GM04503 (cell line): ENCODE measurements around the gene CATSPERB.
"Not testable (repeated sequence)": the region's sequence is repeated elsewhere in the genome, so short reads cannot be mapped to it uniquely, and the experiment has no call there.

Experiments
- DNase-seq: peaks from one replicate; pipeline ENCODE4 v3.0.0-alpha.2; 2012; ENCODE audit warnings: low read depth

The CATSPERB gene

DNA sequence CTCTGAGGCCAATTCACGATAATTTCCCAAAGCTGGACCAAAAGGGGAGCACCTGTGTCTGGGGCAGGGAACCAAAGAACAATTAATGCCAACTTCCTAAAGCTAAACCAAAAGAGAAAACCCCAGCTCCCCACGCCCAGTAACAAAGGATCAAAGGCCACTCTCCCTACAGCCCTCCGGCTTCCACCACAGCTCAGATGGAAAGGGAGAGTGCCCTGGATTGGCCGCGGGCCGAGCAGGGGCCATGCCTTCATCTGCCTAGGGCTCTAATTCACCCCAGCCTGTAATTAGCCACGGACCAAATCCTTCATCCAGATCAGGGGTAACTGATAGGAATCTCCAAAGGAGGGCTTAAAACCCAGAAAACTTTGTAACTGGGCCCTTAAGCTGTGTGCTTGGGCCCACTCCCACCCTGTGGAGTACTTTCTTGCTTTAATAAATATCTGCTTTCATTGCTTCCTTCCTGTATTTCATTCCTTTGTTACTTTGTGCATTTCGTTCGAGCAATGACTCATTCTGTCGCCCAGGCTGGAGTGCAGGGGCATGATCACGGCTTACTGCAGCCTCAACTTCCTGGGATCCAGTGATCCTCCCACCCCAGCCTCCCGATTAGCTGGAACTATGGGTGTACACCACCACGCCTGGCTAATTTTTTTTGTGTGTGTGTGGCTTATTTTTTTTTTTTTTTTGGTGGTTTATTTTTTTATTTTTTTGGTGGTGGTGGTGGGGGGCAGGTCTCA is 156.2 kb downstream of the CATSPERB start:
- DNase-seq, result no peak

DNA sequence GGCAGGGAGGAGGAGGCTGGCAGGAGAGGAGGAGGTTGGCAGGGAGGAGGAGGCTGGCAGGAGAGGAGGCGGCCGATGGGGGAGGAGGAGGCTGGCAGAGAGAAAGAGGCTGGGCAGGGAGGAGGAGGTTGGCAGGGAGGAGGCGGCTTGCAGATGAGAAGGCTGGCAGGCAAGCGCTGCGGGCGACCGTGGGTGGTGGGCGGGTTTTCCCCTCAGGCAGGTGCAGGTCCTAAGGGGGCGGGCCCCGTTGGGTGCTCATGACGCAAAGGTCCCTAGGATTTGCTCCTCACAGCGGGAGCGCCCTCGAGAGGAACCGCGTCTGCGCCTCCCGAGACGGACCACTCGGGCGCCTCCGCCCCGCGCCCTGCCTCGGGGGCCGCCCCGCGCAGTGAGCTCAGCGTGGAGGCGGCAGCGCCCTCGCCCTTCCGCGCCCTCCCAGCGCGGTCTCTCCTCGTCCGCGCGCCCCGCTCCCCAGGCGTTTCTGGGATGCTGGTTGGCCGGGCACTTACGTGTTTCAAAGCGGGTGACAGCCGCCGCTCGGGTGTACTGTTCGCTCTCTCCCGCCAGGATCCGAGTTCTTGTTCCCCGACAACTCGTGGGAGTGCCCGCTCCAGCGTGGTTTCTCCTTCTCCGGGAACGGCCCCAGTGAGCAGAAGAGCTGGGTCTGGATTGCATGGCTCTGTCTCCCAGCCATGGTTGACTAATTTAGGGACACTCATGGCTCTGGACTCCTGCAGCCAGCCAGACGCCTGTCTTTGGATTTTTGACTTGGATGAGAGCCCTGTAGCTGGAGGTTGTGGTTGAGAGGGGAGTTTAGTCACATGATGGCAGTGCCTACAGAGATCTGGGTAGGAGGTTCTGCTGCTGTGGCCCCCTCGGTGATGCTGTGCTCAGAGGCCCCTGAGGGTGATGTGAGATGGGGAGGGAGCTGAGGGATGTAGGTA is 157.7 kb downstream of the CATSPERB start:
- peak; percentile 44 for DNase-seq

GRCh38 chr14:91573528-91573893 is 158.4 kb downstream of the CATSPERB start:
- DNase-seq, result no peak

GRCh38 chr14:91570021-91570420 is 161.9 kb downstream of the CATSPERB start:
- no peak for DNase-seq

DNA sequence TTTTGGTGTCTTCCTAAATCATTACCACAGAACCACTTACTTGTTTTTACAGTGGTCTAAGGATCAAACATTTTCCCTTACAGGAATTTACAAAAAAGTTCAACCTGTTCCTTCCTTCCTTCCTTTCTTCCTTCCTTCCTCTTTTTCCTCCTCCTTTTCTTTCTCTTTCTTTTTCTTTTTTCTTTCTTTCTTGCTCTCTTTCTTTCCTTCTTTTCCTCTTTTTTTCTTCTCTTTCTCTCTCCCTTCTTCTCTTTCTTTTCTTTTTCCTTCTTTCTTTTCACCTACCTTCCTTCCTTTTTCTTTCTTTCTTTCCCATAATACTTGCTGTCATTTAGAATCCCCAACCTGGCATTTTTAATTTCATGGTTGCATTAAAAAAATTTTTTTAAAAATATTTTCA is 162.6 kb downstream of the CATSPERB start:
- DNase-seq, result no peak

- no peak for DNase-seq
Observed at GRCh38 chr14:91568626-91569025, 163.3 kb downstream of the CATSPERB start.

GRCh38 chr14:91567827-91568226 is 164.1 kb downstream of the CATSPERB start:
- not testable (repeated sequence) for DNase-seq

DNA sequence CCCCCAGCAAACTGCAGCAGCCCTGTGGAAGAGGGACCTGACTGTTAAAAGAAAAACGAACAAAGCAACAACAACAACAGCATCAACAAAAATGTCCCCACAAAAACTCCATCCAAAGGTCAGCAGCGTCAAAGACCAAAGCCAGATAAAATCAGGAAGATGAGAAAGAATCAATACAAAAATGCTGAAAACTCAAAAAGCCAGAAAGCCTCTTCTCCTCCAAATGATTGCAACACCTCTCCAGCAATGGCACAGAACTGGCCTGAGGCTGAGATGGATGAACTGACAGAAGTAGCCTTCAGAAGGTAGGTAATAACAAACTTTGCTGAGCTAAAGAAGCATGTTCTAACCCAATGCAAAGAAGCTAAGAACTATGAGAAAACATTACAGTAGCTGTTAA is 176.4 kb downstream of the CATSPERB start:
- DNase-seq, result no peak

DNA sequence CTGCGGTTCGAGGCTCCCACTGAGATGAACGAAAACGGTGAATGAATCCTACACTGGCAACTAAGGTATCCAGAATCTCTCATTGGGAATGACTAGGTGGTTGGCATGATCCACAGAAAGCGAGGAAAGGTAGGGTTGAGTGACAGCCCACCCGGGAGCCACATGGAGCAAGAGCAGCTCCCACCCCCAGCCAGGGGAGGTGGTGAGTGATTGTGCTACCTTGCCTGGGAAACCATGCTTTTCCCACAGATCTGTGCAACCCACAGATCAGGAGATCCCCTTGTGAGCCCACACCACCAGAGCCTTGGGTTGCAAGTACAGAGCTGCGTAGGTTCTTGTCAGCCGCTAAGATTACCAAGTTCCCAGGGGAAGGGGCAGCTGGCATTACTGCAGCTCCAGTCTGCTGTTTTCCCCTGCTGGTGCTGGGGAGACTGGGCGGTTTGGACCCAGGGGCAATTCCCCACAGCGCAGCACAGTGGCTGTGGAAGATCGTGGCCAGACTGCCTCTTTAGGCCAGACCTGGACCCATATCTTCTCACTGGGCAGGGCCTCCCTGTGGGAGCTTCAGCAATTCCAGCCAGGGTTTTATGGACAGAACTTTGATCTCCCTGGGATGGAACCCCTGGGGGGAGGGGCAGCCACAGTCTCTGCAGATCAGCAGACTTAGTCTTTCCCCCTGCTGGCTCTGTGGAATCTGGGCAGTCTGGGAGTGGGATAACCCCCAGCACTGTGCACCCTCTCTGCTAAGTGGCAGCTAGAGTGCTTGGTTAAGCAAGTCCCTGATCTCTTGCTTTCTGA is 177.2 kb downstream of the CATSPERB start:
- DNase-seq, result no peak

DNA sequence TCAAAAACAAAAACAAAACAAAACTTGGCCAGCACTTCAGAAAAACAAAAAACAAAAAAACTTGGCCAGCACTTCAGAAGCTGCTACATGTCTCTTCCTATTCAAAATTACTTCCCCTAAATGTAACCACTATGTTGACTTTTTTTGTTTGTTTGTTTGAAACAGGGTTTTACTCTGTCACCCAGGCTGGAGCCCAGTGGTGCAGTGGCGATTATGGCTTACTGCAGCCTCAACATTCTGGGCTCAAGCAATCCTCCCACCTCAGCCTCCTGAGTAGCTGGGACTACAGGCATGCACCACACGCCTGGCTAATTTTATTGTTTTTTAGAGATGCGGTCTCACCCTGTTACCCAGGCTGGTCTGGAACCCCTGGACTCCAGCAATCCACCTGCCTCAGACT is 183.8 kb downstream of the CATSPERB start:
- no peak for DNase-seq

- DNase-seq, result no peak
Observed at GRCh38 chr14:91545946-91546716, 185.8 kb downstream of the CATSPERB start.

DNA sequence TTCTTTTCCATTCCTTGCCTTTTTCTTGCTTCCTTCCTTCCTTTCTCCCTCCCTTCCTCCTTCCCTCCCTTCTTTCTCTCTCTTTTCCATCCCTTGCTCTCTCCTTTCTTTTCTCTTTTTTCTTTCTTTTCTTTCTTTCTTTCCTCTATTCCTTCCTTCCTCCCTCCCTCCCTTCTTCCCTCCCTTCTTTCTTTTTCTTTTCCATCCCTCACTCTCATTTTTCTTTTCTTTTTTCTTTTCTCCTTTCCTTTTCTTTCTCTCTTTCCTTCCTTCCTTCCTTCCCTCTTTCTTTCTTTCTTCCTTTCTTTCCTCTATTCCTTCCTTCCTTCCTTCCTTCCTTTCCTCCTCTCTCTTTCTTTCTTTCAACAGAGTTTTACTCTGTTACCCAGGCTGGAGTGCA is 186.7 kb downstream of the CATSPERB start:
- DNase-seq, result no peak

DNA sequence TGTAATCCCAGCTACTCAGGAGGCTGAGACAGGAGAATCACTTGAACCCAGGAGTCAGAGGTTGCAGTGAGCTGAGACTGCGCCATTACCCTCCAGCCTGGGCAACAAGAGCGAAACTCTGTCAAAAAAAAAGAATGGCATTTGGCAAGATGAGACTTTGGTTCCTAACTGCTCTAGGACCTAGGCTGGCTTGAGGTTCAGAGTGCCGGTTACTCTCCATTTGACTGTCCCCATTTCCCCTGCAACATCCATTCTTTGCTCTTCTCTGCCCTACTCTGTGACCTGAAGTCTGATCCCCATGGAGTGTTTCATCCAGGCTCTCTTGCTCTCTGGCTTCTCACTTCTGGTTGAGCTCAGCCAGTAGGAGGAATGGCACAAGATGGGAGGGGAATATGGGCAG is 195.6 kb downstream of the CATSPERB start:
- DNase-seq, result no peak

DNA sequence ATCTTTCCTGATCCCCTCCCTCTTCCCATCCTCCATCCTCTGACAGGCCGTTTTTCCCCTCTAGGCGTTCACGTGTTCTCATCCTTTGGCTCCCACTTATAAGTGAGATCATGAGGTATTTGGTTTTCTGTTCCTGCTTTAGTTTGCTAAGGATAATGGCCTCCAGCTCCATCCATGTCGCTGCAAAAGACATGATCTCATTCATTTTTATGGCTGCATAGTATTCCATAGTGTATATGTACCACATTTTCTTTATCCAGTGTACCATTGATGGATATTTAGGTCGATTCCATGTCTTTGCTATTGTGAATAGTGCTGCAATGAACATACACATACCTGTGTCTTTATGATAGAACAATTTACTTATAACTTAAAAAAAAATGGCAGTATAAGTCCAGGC is 197.8 kb downstream of the CATSPERB start:
- DNase-seq, result not testable (repeated sequence)

DNA sequence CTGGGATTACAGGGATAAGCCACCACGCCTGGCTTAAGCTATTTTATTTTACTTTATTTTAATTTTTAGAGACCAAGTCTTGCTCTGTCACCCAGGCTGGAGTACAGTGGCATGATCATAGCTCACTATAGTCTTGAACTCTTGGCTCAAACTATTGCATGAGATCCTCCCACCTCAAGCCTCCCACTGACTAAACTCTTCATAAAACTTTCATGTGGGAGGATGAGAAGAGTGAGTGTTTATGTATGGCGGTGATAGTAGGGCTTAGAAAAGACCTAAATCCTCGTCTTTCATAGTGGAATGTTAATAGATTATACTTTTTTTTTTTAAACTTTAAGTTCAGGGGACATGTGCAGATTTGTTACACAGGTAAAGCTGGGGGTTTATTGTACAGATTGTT is 198.3 kb downstream of the CATSPERB start:
- DNase-seq, result no peak
